Left renal pelvis (tissue), 4 donors: Measurements from ENCODE around the gene HKDC1. TPM values are rescaled to one million over a fixed set of nuclear protein-coding genes. Genes with fewer than 3 reads are reported as not detected.
"Not testable (repeated sequence)": the region's sequence is repeated elsewhere in the genome, so short reads cannot be mapped to it uniquely, and the experiment has no call there.

Experiments
- DNase-seq, 4 donors: peaks; one replicate each; pipeline ENCODE4 v3.0.0-alpha.2; 2013; ENCODE audit warnings: low read depth in 4 of 4, low spot score in 3 of 4
- polyA plus RNA-seq, 4 donors: library from polyadenylated mRNA; unstranded; fragments of 120-200 nt; gene quantifications; one replicate each; pipeline ENCODE4 v1.2.1, GENCODE V29; 2013; ENCODE audit not compliant: insufficient read length in 4 of 4

The HKDC1 gene, protein sequence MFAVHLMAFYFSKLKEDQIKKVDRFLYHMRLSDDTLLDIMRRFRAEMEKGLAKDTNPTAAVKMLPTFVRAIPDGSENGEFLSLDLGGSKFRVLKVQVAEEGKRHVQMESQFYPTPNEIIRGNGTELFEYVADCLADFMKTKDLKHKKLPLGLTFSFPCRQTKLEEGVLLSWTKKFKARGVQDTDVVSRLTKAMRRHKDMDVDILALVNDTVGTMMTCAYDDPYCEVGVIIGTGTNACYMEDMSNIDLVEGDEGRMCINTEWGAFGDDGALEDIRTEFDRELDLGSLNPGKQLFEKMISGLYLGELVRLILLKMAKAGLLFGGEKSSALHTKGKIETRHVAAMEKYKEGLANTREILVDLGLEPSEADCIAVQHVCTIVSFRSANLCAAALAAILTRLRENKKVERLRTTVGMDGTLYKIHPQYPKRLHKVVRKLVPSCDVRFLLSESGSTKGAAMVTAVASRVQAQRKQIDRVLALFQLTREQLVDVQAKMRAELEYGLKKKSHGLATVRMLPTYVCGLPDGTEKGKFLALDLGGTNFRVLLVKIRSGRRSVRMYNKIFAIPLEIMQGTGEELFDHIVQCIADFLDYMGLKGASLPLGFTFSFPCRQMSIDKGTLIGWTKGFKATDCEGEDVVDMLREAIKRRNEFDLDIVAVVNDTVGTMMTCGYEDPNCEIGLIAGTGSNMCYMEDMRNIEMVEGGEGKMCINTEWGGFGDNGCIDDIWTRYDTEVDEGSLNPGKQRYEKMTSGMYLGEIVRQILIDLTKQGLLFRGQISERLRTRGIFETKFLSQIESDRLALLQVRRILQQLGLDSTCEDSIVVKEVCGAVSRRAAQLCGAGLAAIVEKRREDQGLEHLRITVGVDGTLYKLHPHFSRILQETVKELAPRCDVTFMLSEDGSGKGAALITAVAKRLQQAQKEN
- 10 to 100 TPM in 3 of 4 donors, under 1 TPM in 1; 0.42 to 19.0 (median 13.9) TPM for polyA plus RNA-seq

DNA sequence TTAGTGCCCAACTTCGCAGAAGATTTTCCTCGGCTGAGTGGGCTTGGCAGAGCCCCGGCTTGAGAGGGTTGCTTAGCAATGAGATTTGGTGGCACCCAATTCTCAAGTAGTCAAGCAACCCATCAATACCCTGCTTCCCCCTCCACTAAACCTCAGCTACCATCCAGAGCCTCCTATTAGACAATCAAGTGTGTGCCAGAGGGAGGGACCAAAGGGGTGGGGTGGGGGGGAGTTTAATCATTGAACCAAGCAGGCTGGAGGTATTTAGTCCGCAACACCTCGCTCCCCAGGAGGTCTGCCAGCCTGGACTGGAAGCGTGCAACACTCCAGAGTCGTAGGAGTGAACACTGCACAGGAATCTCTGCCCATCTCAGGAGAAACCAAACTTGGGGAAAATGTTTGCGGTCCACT, at the start of gene HKDC1:
Gene HKDC1 (plus strand): TSS at position 292 of the 411 bp plus-strand sequence. CDS start 104 bp downstream, at position 396.
- peak in 1 of 4 donors; percentile 35 for DNase-seq

DNA sequence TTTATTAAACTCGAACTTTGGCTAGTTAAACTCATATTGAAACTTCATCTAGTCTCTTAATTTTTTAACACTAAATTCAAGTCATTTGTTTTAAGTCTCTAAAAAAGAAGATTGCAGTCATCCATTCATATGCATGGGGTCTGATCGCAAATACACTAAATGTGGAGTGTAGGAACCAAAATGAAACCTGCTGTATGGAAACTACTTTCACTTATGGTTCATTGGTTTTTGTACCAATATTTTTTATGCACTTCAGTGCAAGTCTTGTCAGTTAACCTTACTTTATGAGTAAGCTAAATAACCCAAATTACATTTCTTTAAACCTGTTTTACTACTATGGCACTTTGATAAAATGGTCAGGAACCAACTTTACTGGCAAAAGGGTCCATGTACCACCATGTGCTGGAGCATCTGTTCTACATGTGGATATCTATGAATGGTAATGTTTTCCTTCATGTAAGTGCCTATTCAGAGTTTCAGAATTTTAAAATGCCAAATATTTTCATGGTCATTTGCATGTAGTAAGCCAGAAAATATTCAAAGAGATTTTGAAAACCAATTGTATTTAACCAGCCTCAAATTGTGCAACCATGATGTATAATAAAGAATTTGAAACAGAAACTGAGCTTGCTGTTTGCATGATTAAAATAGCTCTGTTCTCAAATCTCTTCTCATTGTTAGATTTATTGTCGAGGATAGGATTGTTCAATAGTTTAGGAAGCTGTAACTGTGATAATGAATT, 47.7 kb upstream of the HKDC1 start:
- no peak for DNase-seq

DNA sequence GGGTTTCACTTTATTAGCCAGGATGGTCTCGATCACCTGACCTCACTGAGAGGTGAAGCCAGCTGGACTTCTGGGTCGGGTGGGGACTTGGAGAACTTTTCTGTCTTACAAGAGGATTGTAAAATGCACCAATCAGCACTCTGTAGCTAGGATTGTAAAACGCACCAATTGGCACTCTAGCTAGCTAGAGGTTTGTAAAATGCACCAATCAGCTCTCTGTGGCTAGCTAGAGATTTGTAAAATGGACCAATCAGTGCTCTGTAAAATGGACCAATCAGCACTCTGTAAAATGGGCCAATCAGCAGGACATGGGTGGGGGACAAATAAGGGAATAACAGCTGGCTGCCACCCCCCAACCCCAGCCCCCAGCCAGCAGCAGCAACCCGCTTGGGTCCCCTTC, 44.8 kb upstream of the HKDC1 start:
- not testable (repeated sequence) for DNase-seq

DNA sequence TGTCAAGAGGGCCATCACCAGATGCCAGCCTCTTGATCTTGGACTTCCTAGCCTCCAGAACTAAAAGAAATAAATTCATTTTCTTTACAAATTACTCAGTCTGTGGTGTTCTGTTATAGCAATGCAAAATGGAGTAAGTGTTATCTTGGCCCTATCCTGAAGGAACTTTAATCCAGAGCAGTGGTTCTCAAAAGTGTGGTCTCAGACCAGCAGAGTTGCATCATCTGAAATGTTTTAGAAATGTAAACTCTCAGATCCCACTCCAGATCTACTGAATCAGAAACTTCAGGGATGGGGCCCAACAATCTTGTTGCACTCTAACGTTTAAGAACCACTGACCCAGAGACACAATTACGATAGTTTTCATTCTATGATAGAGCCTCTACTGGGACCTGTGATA, 43.3 kb upstream of the HKDC1 start:
- no peak for DNase-seq

DNA sequence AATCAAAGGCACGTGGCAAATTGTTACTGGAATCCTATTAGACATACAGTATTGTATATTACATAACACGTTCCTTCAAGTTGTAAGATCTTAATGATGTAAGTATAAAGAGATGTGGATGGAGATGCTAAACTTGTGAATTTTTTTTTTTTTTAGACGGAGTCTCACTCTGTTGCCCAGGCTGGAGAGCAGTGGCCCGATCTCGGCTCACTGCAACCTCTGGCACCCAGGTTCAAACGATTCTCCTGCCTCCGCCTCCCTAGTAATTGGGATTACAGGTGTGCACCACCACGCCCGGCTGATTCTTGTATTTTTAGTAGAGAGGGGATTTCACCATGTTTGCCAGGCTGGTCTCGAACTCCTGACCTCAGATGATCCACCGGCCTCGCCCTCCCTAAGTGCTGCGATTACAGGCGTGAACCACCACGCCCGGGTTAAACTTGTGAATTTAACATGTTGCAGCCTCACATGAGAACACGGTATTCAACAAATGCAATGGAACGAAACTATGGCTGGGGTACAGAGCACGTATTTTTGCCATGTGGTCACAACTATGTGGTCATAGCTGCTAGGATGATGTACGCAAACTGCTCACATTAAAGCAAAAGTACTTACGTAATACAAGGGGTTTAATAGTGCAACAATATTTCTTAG, 40.9 kb upstream of the HKDC1 start:
- no peak for DNase-seq

DNA sequence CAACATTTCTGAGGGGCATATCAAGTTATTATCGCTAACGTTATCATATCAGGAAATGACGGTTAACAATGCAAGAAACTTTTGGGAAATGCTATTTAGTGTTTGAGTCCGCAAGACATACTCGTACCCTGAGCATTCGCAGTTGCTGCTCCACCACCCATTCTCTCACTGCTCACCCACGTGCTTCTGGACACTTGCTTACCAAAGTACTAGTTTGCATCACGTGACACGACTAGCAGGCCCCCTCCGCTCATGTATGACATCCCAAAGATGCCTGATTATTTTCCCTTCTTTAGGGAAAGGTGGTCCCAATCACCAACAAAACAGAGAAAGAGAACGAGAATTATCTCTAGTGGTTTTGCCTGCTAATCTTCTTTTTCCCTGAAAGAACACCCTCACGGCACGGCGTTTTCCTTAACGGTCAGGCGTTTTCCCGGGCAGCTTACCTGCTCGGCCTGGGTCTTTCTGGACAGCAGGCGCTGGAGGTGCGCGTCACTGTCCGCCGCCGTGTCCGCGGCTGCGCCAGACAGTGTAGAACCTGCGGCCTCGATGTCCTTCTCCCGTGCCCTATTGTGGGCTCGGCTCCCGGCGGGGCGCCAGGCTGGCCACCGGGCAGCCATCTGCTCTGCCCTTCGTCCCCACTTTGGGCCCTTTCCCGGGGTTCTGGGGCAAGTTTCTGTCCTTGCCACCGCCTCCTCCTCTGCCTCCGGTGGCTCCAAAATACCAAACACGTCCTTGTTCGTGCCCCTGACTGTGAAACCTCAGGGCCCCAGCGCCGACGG, 40.2 kb upstream of the HKDC1 start, which contains the start of gene SUPV3L1:
Gene SUPV3L1 (plus strand): TSS at position 492 of the 782 bp plus-strand sequence. CDS start 58 bp downstream, at position 550.
- DNase-seq: peak; percentile 89 to 91 (median 90)

DNA sequence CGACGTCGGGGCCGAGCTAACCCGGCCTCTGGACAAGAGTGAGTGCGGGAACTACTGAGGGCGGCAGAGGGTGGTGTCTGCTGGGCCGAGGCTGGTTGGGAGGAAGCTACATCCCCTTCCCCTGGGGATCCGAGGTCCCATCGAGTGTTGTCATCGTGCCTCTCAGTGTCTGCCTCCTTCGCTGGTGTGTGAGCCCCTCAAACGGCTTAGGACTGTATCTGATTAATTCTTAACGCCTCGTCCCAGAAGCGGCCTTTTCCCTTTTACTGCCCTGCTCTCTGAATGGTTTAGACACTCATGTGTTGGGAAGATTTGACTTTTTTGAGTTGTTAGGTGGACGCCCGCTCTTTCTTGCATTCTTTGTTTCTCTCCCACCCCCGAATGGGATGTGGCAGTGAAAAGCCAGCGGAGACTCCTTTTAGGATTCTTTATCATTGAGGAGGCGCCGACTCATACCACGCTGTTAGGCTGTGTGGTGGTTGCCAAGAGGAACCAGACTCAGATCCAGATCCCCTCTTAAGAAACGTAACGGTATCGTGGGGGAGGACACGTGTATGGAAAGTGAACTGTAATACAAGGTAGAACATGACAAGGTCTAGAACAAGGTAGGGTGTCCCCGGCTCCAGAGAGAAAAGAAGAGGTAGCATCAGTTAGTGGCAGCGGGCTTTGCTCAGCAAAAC, 39.5 kb upstream of the HKDC1 start:
- no peak for DNase-seq

- DNase-seq: no peak
Measured at GRCh38 chr10:69181433-69181832, 38.7 kb upstream of the HKDC1 start.

DNA sequence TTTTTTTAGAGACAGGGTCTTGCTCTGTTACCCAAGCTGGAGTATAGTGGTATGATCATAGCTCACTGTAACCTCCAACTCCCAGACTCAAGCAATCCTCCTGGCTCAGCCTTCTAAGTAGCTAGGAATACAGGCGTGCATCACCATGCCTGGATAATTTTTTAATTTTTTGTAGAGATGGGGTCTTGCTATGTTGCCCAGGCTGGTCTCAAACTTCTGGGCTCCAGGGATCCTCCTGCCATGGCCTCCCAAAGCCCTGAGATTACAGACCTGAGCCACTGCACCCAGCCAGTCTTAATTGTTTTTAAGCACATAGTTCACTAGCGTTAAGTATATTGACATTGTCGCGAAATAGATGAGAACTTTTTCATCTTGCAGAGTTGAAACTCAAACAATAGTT, 38.1 kb upstream of the HKDC1 start:
- no peak for DNase-seq

GRCh38 chr10:69186524-69186923, 33.6 kb upstream of the HKDC1 start:
- no peak for DNase-seq

- DNase-seq: no peak
Measured at GRCh38 chr10:69201045-69201444, 19.1 kb upstream of the HKDC1 start.

GRCh38 chr10:69202332-69202731, 17.8 kb upstream of the HKDC1 start:
- DNase-seq: no peak

- DNase-seq: no peak
Measured at GRCh38 chr10:69208761-69209160, 11.4 kb upstream of the HKDC1 start.

- no peak for DNase-seq
Measured at GRCh38 chr10:69209787-69210484, 10.2 kb upstream of the HKDC1 start.

DNA sequence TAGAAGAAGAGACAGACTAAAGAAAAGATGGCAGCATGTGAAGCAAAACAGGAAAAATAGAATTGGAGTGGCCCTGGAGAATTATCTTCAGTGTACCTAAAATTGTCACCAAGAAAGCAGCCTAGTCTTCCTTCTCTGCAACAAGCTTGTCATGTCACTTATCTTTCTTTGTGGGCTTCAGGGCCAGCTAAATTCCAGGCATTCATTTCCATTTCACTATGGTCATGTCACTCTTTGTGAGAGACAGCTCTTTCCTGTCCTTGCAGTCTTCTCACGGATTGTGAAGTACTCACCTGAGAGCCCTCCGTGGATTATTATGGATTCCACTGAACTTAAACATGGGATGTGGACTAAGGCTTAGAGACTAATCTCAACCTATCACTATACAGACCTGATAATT, 9.0 kb upstream of the HKDC1 start:
- DNase-seq: no peak

- DNase-seq: no peak
Measured at GRCh38 chr10:69211524-69211923, 8.6 kb upstream of the HKDC1 start.

- no peak for DNase-seq
Measured at GRCh38 chr10:69213591-69214311, 6.4 kb upstream of the HKDC1 start.
